T1000 (cell line): Measurements from ENCODE around the gene STKLD1.

Source experiments
- DNase-seq: peaks from one replicate; lab custom pipeline; 2025; ENCODE audit warnings: mixed read lengths; lab: John Stamatoyannopoulos, UW

The STKLD1 gene

GRCh38 chr9:133345596-133345995, 30.6 kb upstream of the STKLD1 start:
- DNase-seq: no peak

- no peak for DNase-seq
Observed at GRCh38 chr9:133346021-133346785, 30.0 kb upstream of the STKLD1 start.

- no peak for DNase-seq
Observed at GRCh38 chr9:133347515-133347984, 28.6 kb upstream of the STKLD1 start.

GRCh38 chr9:133347985-133348717, 28.0 kb upstream of the STKLD1 start, which contains the start of the genes MED22 and RPL7A:
Gene MED22, minus strand, starts transcription at chr9:133348131. Its CDS starts 1,469 bp downstream, at chr9:133346662.
Gene RPL7A, plus strand, starts transcription at chr9:133348218. Its CDS starts 26 bp downstream, at chr9:133348244.
- peak; percentile 84 for DNase-seq

GRCh38 chr9:133348718-133349573, 27.2 kb upstream of the STKLD1 start:
- DNase-seq: no peak

- DNase-seq: no peak
Observed at GRCh38 chr9:133349965-133350616, 26.1 kb upstream of the STKLD1 start.

- DNase-seq: no peak
Observed at GRCh38 chr9:133351526-133351907, 24.6 kb upstream of the STKLD1 start.

- DNase-seq: peak; percentile 7
Observed at GRCh38 chr9:133351908-133352634, 24.1 kb upstream of the STKLD1 start.

GRCh38 chr9:133352635-133353340, 23.4 kb upstream of the STKLD1 start:
- no peak for DNase-seq

GRCh38 chr9:133353548-133353947, 22.6 kb upstream of the STKLD1 start:
- no peak for DNase-seq

GRCh38 chr9:133354766-133355165, 21.4 kb upstream of the STKLD1 start:
- no peak for DNase-seq

GRCh38 chr9:133355881-133356357, 20.2 kb upstream of the STKLD1 start:
- no peak for DNase-seq

- DNase-seq: peak; percentile 61
Observed at GRCh38 chr9:133356391-133357091, 19.6 kb upstream of the STKLD1 start, which contains the start of the genes SURF1 and SURF2. Gene SURF1, minus strand, starts transcription at chr9:133356487. Its CDS starts 34 bp downstream, at chr9:133356453. Gene SURF2, plus strand, starts transcription at chr9:133356550. Its CDS starts 43 bp downstream, at chr9:133356593.

GRCh38 chr9:133357656-133358055, 18.5 kb upstream of the STKLD1 start:
- DNase-seq: no peak

GRCh38 chr9:133359399-133360175, 16.6 kb upstream of the STKLD1 start:
- no peak for DNase-seq

GRCh38 chr9:133360400-133361393, 15.5 kb upstream of the STKLD1 start:
- DNase-seq: no peak

GRCh38 chr9:133361507-133362092, 14.6 kb upstream of the STKLD1 start:
- DNase-seq: no peak
